Vagina (tissue), 2 donors: Measurements from ENCODE around the gene TUBGCP3.

Source experiments
- CTCF ChIP-seq, 3 experiments: fragments of 450-650 bp in 2 of 3; fragments of 200-600 bp in 1 of 3; sonication (generic) in 1 of 3; IDR thresholded peaks; one replicate each; pipeline ENCODE4 v1.5.1; 2017 to 2019; ENCODE audit warnings: antibody characterized with exemption in 3 of 3, mild to moderate bottlenecking in 2 of 3, moderate library complexity in 2 of 3
- POLR2A ChIP-seq, 2 donors: fragments of 450-650 bp; IDR thresholded peaks; one replicate each; pipeline ENCODE4 v1.6.1; 2017; ENCODE audit warnings: antibody characterized with exemption in 2 of 2, mild to moderate bottlenecking in 2 of 2, moderate library complexity in 2 of 2
- POLR2AphosphoS5 ChIP-seq, 2 donors: sonication (generic); formaldehyde crosslinking; IDR thresholded peaks; one replicate each; pipeline ENCODE4 v1.9.0; 2017; ENCODE audit warnings: antibody characterized with exemption in 2 of 2, mild to moderate bottlenecking in 2 of 2, low read depth in 1 of 2; ENCODE audit not compliant: insufficient read depth in 1 of 2

- TF ChIP-seq CTCF (IDR thresholded peaks at IDR 0.05) = peak in 1 of 3 experiments; percentile 32
- TF ChIP-seq POLR2AphosphoS5 (IDR thresholded peaks at IDR 0.05; ENCODE audit: insufficient read depth in 1 of 2, low read depth in 1 of 2) = no peak
- TF ChIP-seq POLR2A (IDR thresholded peaks at IDR 0.05) = no peak
Observed at GRCh38 chr13:112616586-112617362, 28.8 kb upstream of the TUBGCP3 start.
